HEK293 (cell line): ENCODE measurements around the gene NOL4L.

Source experiments
- CTCF ChIA-PET: fragments of 350-600 bp; formaldehyde crosslinking; extraction: SDS; loops from one replicate; lab custom pipeline; 2021; ENCODE audit warnings: antibody characterized with exemption; lab: Yijun Ruan, JAX
- POLR2A ChIA-PET: fragments of 300-600 bp; formaldehyde crosslinking; extraction: SDS; loops from one replicate; lab custom pipeline; 2020; ENCODE audit warnings: antibody characterized with exemption, inconsistent platforms; lab: Yijun Ruan, JAX
- H3K27ac ChIP-seq: fragments of 200-500 bp; sonication (Bioruptor generic); 2 replicates; pipeline ENCODE4 v1.5.1; 2014; ENCODE audit warnings: low read depth, low read length, control low read depth, inconsistent platforms; ENCODE audit errors: extremely low read depth
- H3K36me3 ChIP-seq, 2 experiments: fragments of 200-500 bp in 1 of 2; sonication (Bioruptor generic) in 1 of 2; 1 replicate in 1 of 2; 2 replicates in 1 of 2; pipeline ENCODE4 v1.5.1; 2014 to 2017; ENCODE audit warnings: inconsistent platforms in 2 of 2, low read length in 2 of 2; ENCODE audit not compliant: control insufficient read depth in 2 of 2, insufficient read depth in 1 of 2
- H3K4me1 ChIP-seq: fragments of 200-500 bp; sonication (Bioruptor generic); 2 replicates; pipeline ENCODE4 v1.5.1; 2014; ENCODE audit warnings: mild to moderate bottlenecking, low read length, inconsistent platforms; ENCODE audit not compliant: control insufficient read depth, insufficient read depth
- H3K4me3 ChIP-seq: 2 replicates; pipeline ENCODE4 v1.5.1; 2011; ENCODE audit warnings: low read depth, mild to moderate bottlenecking, control low read depth, low read length, moderate library complexity
- H3K9me3 ChIP-seq: fragments of 200-500 bp; sonication (Bioruptor generic); 2 replicates; pipeline ENCODE4 v1.5.1; 2014; ENCODE audit warnings: low read depth, low read length, inconsistent platforms; ENCODE audit not compliant: control insufficient read depth, insufficient read depth
- FEZF1 ChIP-seq: fragments of 450-650 bp; formaldehyde crosslinking; IDR thresholded peaks from 2 replicates; pipeline ENCODE4 v1.5.1; 2016; ENCODE audit warnings: missing biosample characterization, missing genetic modification characterization
- GLIS1 ChIP-seq: fragments of 450-650 bp; formaldehyde crosslinking; IDR thresholded peaks from 2 replicates; pipeline ENCODE4 v1.5.1; 2016; ENCODE audit warnings: missing biosample characterization, missing genetic modification characterization
- KLF7 ChIP-seq: fragments of 450-650 bp; formaldehyde crosslinking; IDR thresholded peaks from 2 replicates; pipeline ENCODE4 v1.5.1; 2016; ENCODE audit warnings: missing biosample characterization, missing genetic modification characterization, borderline replicate concordance
- ZNF341 ChIP-seq: fragments of 450-650 bp; formaldehyde crosslinking; IDR thresholded peaks from 2 replicates; pipeline ENCODE4; 2016; ENCODE audit warnings: low read depth, missing biosample characterization, missing genetic modification characterization
- ZNF514 ChIP-seq: fragments of 450-650 bp; formaldehyde crosslinking; IDR thresholded peaks from 2 replicates; pipeline ENCODE4 v1.5.1; 2016; ENCODE audit warnings: missing biosample characterization, missing genetic modification characterization
- ZNF549 ChIP-seq: fragments of 450-650 bp; IDR thresholded peaks from 2 replicates; pipeline ENCODE4 v1.5.1; 2018; ENCODE audit warnings: missing biosample characterization, missing genetic modification characterization, mild to moderate bottlenecking, inconsistent platforms, moderate library complexity
- ZNF610 ChIP-seq: fragments of 450-650 bp; formaldehyde crosslinking; IDR thresholded peaks from 2 replicates; pipeline ENCODE4 v1.5.1; 2016; ENCODE audit warnings: missing biosample characterization, missing genetic modification characterization, borderline replicate concordance
- ZSCAN16 ChIP-seq: fragments of 450-650 bp; formaldehyde crosslinking; IDR thresholded peaks from 2 replicates; pipeline ENCODE4 v1.5.1; 2016; ENCODE audit warnings: missing biosample characterization, missing genetic modification characterization
- ZSCAN23 ChIP-seq: fragments of 450-650 bp; formaldehyde crosslinking; IDR thresholded peaks from 2 replicates; pipeline ENCODE4 v1.5.1; 2016; ENCODE audit warnings: missing biosample characterization, missing genetic modification characterization
- TF ChIP-seq, protein P1 (sequence below): fragments of 450-650 bp; IDR thresholded peaks from 2 replicates; pipeline ENCODE4 v1.5.1; 2018; ENCODE audit warnings: missing biosample characterization, missing genetic modification characterization
- TF ChIP-seq, protein P2 (sequence below): fragments of 450-650 bp; formaldehyde crosslinking; IDR thresholded peaks from 2 replicates; pipeline ENCODE4 v1.5.1; 2016; ENCODE audit warnings: missing biosample characterization, missing genetic modification characterization

The NOL4L gene

DNA sequence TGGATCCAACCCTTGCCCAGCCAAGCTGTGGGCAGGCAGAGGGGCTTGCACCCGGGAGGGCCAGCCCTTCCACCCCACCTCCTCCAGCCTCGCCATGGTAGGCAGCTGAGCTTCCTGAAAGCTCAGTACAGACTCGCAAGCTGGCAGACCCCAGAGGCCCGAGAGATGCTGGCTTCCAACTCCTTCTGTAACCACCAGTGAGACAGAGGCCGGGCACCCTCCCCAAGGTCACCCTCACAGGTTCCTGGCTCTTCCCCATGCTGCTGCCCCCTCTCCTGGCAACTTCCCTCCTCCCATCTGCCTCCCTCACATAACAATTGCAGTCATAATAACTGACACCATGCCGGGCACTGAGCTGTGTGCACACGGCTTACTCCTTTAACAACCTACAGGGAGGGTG, 26.2 kb upstream of the NOL4L start:
- POLR2A ChIA-PET, result no interaction called here
- TF ChIP-seq ZSCAN23, result no peak
- peak; percentile 33; the same call in 1 of the 2 replicates for TF ChIP-seq ZNF341 (tag by site-specific recombination)
- TF ChIP-seq ZSCAN16 (tag by site-specific recombination), result no peak
- no peak for TF ChIP-seq KLF7 (tag by site-specific recombination)
- TF ChIP-seq, all 188 proteins: peak for 1
- Histone ChIP-seq H3K9me3 (no peaks in the 10 kb centered on the region), H3K36me3 (no peaks in the 10 kb centered on the region), H3K4me3 (no peak overlapping the region), H3K27ac (no peak overlapping the region), H3K4me1 (no peaks in the 10 kb centered on the region)
- CTCF ChIA-PET, result interaction anchor here (1.0 kb wide), 1 partner anchor 16 kb away, joined by 3 read pairs; no protein-coding TSS in a partner anchor

DNA sequence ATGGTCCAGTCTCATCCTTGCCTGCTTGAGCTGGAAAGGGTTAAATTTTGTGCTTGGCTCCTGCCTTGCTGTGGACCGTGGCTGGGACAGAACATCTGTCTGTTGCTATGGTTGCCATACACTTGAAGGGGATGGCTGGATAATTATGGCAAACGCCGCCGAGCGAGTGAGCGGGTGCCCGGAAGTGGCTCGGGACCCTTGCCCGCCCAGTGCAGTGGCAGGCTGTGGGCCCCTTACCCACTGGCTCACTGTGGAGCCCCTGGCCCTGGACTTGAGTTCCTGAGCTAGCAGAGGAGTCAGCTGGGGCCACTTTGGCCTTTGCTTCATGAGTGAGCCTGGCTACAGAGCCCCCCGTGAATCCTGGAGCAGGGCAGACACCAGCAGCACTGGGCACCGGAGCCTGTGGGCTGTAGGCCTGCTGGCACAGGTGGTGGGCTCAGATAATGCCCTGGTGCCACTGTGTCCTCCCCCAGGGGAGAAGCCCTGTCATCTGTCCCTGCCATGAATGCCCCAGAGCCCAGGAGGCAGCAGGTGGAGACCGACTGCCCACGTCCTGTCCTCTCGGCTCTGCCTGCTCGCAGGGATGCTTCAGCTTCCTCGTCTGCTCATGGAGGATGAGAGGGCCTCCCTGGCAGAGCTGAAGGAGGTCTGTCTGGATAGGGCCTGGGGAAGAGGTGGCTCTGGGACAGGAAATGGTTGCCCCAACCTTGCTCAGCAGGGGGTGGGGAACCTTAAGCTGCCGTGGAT, 25.5 kb upstream of the NOL4L start:
- CTCF ChIA-PET, result interaction anchor here (0.7 to 1.0 kb wide), 2 partner anchors 15 to 84 kb away, joined by 3 read pairs; no protein-coding TSS in a partner anchor
- H3K4me1 ChIP-seq, result no peaks in the 10 kb centered on the region
- POLR2A ChIA-PET, result no interaction called here
- no peak overlapping the region for H3K27ac ChIP-seq
- H3K9me3 ChIP-seq, result no peaks in the 10 kb centered on the region
- TF ChIP-seq ZNF610 (tag by site-specific recombination) (no peak), GLIS1 (tag by site-specific recombination) (peak; percentile 34; the same call in 1 of the 2 replicates)
- H3K4me3 ChIP-seq, result no peak overlapping the region
- H3K36me3 ChIP-seq, result no peaks in the 10 kb centered on the region

DNA sequence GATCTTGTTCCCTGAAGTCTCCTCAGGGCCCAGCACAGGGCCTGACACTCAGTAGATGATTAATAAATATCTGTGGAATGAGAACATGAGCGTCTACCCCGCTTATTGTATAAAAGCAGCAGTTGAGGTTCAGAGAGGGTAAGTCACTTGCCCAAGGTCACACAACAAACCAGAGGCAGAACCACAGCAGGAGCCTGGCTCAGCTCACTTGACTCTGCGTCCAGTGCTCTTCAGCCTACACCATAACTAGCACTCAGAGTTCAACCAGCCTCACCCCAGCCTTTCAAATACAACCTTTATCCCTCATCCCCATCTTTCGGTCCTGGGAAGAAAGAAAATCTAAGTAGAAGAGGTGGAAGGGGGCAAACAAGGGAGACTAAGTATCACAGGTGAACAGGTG, 24.9 kb upstream of the NOL4L start:
- ChIA-PET POLR2A (no interaction called here), CTCF (interaction anchor here (0.7 kb wide), 1 partner anchor 84 kb away, joined by 3 read pairs; no protein-coding TSS in a partner anchor)
- no peak overlapping the region for H3K27ac ChIP-seq
- TF ChIP-seq ZNF549 (tag by site-specific recombination), result no peak
- H3K9me3 ChIP-seq, result no peaks in the 10 kb centered on the region
- H3K4me1 ChIP-seq, result no peaks in the 10 kb centered on the region
- H3K36me3 ChIP-seq, result no peaks in the 10 kb centered on the region
- no peak overlapping the region for H3K4me3 ChIP-seq

DNA sequence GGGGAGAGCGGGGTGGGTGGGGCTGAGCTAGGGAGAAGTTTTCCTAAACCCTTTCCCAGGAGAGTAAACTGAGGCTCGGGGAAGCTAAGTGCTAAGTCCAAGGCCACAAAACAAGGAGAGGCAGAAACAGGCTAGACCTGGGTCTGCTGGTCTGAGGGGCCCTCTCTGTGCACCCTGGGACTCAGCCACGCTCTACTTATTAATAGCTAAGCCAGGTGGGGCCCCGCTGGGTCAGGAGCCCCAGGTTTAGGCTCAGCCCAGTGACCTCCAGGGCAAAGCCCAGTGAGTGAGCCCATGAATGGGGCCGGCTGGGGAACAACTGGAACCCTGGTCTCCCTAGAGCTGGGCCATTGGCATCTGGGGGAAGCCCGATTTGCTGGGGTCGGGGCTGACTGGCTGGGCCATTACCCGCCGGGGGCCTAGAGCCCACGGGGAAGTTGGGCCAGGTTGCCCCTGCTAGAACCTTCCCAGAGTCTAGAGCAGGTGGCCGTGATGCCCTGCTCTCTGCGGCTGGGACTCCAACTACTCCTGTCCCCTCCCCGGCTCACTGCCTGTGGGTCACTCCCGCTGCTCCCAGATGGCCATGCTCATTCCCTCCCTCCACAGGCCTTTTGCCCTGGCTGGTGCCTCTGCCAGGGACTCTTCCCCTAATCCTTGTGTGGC, 24.1 kb upstream of the NOL4L start:
- Histone ChIP-seq H3K9me3 (no peaks in the 10 kb centered on the region), H3K4me1 (no peaks in the 10 kb centered on the region), H3K36me3 (no peaks in the 10 kb centered on the region), H3K27ac (no peak overlapping the region), H3K4me3 (no peak overlapping the region)
- TF ChIP-seq, protein P1, sequence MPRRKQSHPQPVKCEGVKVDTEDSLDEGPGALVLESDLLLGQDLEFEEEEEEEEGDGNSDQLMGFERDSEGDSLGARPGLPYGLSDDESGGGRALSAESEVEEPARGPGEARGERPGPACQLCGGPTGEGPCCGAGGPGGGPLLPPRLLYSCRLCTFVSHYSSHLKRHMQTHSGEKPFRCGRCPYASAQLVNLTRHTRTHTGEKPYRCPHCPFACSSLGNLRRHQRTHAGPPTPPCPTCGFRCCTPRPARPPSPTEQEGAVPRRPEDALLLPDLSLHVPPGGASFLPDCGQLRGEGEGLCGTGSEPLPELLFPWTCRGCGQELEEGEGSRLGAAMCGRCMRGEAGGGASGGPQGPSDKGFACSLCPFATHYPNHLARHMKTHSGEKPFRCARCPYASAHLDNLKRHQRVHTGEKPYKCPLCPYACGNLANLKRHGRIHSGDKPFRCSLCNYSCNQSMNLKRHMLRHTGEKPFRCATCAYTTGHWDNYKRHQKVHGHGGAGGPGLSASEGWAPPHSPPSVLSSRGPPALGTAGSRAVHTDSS (tag by site-specific recombination), result no peak
- TF ChIP-seq ZNF514 (tag by site-specific recombination), result no peak
- TF ChIP-seq FEZF1 (tag by site-specific recombination), result no peak
- TF ChIP-seq, protein P2, sequence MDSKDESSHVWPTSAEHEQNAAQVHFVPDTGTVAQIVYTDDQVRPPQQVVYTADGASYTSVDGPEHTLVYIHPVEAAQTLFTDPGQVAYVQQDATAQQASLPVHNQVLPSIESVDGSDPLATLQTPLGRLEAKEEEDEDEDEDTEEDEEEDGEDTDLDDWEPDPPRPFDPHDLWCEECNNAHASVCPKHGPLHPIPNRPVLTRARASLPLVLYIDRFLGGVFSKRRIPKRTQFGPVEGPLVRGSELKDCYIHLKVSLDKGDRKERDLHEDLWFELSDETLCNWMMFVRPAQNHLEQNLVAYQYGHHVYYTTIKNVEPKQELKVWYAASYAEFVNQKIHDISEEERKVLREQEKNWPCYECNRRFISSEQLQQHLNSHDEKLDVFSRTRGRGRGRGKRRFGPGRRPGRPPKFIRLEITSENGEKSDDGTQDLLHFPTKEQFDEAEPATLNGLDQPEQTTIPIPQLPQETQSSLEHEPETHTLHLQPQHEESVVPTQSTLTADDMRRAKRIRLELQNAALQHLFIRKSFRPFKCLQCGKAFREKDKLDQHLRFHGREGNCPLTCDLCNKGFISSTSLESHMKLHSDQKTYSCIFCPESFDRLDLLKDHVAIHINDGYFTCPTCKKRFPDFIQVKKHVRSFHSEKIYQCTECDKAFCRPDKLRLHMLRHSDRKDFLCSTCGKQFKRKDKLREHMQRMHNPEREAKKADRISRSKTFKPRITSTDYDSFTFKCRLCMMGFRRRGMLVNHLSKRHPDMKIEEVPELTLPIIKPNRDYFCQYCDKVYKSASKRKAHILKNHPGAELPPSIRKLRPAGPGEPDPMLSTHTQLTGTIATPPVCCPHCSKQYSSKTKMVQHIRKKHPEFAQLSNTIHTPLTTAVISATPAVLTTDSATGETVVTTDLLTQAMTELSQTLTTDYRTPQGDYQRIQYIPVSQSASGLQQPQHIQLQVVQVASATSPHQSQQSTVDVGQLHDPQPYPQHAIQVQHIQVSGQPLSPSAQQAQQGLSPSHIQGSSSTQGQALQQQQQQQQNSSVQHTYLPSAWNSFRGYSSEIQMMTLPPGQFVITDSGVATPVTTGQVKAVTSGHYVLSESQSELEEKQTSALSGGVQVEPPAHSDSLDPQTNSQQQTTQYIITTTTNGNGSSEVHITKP (tag by site-specific recombination), result peak; percentile 62
- CTCF ChIA-PET, result interaction anchor here (0.6 to 1.0 kb wide), 2 partner anchors 88 to 290 kb away, joined by 3 to 4 read pairs; no protein-coding TSS in a partner anchor
- POLR2A ChIA-PET, result no interaction called here
